Activated naive CD4-positive, alpha-beta T cell treated with anti-CD3 and anti-CD28 coated beads for 36 hours (primary cell): Measurements from ENCODE around the gene TRPM5. TPM values are rescaled to one million over a fixed set of nuclear protein-coding genes. Genes with fewer than 3 reads are reported as not detected.

Experiments used
- CTCF ChIA-PET: fragments of 350-600 bp; sonication (Branson Sonifier 250); formaldehyde crosslinking; loops from one replicate; lab custom pipeline; 2021; ENCODE audit warnings: antibody characterized with exemption; lab: Charles Lee
- DNase-seq: peaks from one replicate; pipeline ENCODE4 v3.0.0-alpha.2; 2020
- H3K27ac Mint-ChIP-seq: one replicate; pipeline ENCODE4 v1.8.0; 2021; ENCODE audit warnings: mild to moderate bottlenecking, mixed read lengths
- H3K27me3 Mint-ChIP-seq: one replicate; pipeline ENCODE4 v1.8.0; 2021; ENCODE audit warnings: low read depth, mixed read lengths
- H3K36me3 Mint-ChIP-seq: one replicate; pipeline ENCODE4 v1.8.0; 2021; ENCODE audit warnings: low read depth, mixed read lengths
- H3K4me1 Mint-ChIP-seq: one replicate; pipeline ENCODE4 v1.8.0; 2021; ENCODE audit warnings: low read depth, mixed read lengths
- H3K4me3 Mint-ChIP-seq: one replicate; pipeline ENCODE4 v1.8.0; 2021; ENCODE audit warnings: mild to moderate bottlenecking, moderate library complexity, mixed read lengths
- H3K9me3 Mint-ChIP-seq: one replicate; pipeline ENCODE4 v1.8.0; 2021; ENCODE audit warnings: mixed read lengths
- intact Hi-C: fragments of 100-400 bp; cut with micrococcal nuclease; formaldehyde crosslinking; loops from one replicate; pipeline ENCODE4 v1.15.1; 2023
- total RNA-seq, 2 experiments: library from RNA; stranded (reverse); gene quantifications; one replicate each; pipeline ENCODE4 v1.2.3, GENCODE V29; 2021

TRPM5 gene
- total RNA-seq, 2 experiments from 2014 or later, result not detected

DNA sequence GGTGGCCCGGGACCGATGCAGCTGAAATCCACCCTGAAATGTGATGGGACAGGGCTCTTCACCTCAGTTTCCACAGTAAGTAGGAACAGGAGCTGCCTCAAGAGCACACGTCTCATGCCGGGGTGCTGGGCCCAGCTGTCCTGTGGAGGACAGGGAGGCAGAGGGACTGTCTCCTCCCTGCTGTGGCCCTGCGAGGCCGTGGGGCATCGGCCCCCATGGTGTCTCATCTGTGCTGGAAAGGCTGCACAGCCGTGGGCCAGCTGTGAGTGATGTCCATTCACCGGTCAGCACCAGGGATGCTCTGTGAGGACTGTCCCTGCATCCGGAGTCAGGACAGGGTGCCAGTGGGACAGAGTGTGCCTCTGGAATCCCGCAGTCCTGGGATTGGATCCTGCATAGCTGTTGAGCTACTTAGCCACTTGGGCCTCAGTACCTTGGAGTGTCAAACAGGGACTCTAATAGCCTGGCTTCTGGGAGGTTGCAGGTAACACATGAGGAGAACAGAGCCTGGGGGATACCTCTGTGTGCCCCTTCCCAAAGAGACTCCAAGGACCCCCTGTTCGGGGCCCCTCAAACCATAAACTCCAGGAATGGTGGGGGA, 16.5 kb downstream of the TRPM5 start:
- CTCF ChIA-PET, result interaction anchor here (0.7 to 1.8 kb wide), 8 partner anchors 15 to 461 kb away, joined by 3 to 39 read pairs (median 4); no protein-coding TSS in a partner anchor
- intact Hi-C loops, result loop anchor here (1.0 kb wide), 2 partner anchors 103 to 460 kb away; no protein-coding TSS in a partner anchor
- DNase-seq, result no peak
- no peak overlapping the region for H3K4me3 Mint-ChIP-seq
- H3K27ac Mint-ChIP-seq, result no peak overlapping the region
- no peaks in the 10 kb centered on the region for H3K4me1 Mint-ChIP-seq
- no peaks in the 10 kb centered on the region for H3K9me3 Mint-ChIP-seq
- no peaks in the 10 kb centered on the region for H3K27me3 Mint-ChIP-seq
- H3K36me3 Mint-ChIP-seq, result no peaks in the 10 kb centered on the region

DNA sequence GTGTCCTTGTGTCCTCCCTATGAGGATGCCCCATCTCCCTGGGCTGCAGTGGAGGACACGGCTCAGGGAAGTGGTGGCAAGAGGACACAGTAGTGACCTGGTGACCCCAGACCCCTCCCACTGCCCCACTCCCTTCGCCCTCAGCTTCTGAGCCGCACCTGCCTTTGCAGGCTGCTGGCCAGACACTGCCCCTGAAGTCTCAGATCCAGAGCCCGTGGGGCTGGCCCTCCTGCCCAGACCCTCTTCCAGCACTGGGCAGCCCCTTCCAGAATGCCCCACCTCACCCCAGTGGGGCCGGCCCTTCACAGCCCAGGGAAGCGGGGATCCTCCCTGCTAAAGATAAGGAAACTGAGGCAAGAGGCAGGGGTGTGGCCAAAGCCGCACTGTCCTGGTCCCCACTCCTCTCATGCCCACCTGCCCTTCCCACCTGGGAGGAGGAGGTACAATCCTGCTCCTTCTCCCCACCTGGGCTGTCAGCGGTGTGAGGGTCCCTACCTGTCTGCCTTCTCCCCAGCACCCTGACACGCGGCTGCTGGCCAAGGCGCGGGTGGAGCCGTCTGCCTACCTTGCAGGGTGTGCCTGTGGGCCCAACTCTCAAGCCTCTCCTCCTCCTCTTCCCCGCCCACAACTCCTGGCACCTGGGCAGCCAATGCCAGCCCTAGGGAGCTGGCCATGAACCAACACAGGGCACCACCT, 17.3 kb downstream of the TRPM5 start:
- no peaks in the 10 kb centered on the region for H3K4me1 Mint-ChIP-seq
- CTCF ChIA-PET, result interaction anchor here (1.0 to 7.9 kb wide), 6 partner anchors 99 to 462 kb away, joined by 4 to 81 read pairs (median 8); no protein-coding TSS in a partner anchor
- H3K27me3 Mint-ChIP-seq, result no peaks in the 10 kb centered on the region
- H3K4me3 Mint-ChIP-seq, result no peak overlapping the region
- no peak for DNase-seq
- no peaks in the 10 kb centered on the region for H3K9me3 Mint-ChIP-seq
- no peaks in the 10 kb centered on the region for H3K36me3 Mint-ChIP-seq
- intact Hi-C loops, result no loop called here
- H3K27ac Mint-ChIP-seq, result no peak overlapping the region

DNA sequence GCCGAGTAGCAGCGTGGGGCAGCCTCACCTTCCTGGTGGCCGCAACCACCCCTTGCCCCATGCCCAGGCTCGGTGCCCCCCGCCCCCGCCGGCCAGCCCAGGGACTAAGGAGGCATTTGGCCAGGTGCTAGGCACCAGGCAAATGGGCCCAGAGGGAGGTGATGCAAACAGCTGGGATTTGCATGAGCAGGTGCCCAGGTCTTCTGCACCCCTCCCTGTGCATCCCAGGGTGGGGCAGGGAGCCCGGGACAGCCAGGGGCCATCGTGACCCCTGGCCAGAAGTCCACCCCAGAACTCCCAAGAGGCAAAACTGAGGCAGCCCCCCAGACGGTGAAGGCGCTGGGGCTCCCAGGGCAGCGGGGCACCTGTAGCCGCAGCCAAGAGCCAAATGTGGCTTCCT, 18.1 kb downstream of the TRPM5 start:
- Mint-ChIP-seq H3K4me1 (no peaks in the 10 kb centered on the region), H3K27me3 (no peaks in the 10 kb centered on the region), H3K9me3 (no peaks in the 10 kb centered on the region), H3K4me3 (no peak overlapping the region), H3K36me3 (no peaks in the 10 kb centered on the region), H3K27ac (no peak overlapping the region)
- intact Hi-C loops, result no loop called here
- DNase-seq, result no peak
- CTCF ChIA-PET, result interaction anchor here (7.9 kb wide), 1 partner anchor 107 kb away, joined by 81 read pairs; no protein-coding TSS in a partner anchor

DNA sequence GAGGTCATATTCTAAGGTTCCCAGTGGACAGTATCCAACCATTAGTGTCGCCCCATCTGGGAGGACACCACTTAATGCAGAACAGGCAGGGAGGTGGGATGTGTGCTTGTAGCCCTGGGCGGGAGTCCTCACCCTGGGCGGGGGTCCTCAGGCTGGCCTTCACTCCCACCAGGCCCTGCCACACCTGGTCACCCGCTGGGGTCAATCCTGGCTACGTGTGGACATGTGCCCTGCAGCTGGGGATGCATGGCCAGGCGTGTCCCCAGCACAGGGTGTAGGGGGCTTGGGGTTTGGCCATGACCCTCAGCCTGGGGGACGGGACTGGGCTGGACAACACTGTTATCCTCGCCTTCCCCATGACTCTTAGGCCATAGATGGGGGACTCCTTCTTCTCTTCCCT, 18.8 kb downstream of the TRPM5 start:
- intact Hi-C loops, result no loop called here
- no peak overlapping the region for H3K27ac Mint-ChIP-seq

DNA sequence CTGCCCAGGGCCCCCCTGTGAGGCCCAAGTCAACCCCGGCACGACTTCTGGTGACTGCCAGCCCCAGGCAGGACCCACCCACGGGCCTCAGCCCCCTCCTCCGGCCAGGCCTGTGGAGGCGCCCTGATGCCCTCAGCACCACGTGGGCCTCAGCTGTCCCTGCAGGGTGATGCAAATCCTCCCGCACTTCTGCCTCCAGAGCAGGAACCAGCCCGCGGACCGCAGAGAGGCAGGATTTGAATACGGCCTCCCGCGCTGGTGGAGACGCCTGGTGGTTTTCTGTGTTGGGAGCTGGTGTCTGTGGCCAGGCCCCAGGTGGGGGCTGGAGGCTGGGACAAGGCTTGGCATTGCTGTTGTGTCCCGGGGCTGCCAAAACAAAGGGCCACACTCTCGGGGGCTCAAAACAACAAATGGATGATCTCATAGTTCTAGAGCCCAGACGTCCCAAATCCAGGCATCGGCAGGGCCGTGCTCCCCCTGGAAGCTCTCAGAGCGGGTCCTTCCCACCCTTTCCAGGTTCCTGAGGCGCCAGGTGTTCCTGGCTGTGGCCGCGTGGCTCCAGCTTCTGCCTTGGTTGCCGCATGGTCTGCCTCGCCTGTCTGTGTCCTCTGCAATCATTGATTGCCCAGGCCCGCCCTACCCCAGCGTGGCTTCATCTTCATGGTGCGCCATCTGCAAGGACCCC, 19.4 kb downstream of the TRPM5 start:
- H3K27ac Mint-ChIP-seq, result no peak overlapping the region
- CTCF ChIA-PET, result interaction anchor here (0.7 to 7.9 kb wide), 3 partner anchors 101 to 559 kb away, joined by 3 to 81 read pairs (median 3); no protein-coding TSS in a partner anchor

More for the DNA sequence above, 18.8 kb downstream of the TRPM5 start:
- Mint-ChIP-seq H3K27me3 (no peaks in the 10 kb centered on the region), H3K9me3 (no peaks in the 10 kb centered on the region), H3K36me3 (no peaks in the 10 kb centered on the region), H3K4me1 (no peaks in the 10 kb centered on the region), H3K4me3 (no peak overlapping the region)
- no peak for DNase-seq
- CTCF ChIA-PET, result interaction anchor here (1.1 to 7.9 kb wide), 2 partner anchors 101 to 107 kb away, joined by 3 to 81 read pairs; no protein-coding TSS in a partner anchor

DNA sequence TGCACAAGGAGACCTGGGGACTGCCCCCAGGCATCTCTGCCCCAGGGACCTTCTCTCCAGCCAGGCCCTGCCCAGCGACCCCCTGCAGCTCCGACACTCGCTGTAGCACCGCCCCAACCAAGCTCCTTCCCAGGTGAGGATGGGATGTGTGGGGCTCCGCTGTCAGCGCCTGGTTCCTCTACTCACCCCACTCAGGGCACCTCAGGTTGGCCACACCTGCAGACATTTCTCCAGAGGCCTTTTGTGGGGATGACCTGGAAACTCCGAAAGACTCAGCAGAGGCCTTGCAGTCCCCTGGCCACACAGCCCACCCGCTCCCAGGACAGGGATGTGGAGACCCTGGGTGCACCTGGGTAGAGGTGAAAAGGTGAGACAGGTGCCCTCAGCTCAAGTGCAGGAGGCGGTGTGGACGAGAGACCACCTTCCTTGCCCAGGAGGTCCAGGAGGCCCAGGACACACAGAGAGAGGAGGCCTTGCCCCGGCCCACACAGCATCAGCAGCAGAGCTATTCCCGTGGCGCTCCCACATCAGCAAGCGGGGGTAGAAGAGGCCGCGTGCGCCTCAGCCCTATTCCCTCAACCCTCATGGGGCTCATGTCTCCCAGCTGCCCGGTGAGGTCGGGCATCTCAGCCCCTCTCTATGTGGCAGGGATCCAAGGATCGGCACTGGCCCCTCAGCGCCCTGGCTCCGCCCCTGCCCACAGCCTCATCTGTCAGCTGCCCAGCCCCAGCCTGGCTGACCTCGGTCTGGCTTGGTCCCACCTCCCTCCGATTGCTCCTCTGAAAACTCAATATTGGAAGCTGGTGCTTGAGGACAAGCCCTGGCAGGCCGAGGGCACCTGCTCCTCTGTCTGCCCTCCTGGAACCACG, 20.9 kb downstream of the TRPM5 start:
- no peak for DNase-seq
- intact Hi-C loops, result no loop called here
- CTCF ChIA-PET, result interaction anchor here (0.5 to 7.9 kb wide), 3 partner anchors 110 to 639 kb away, joined by 3 to 197 read pairs (median 81); partner anchors contain the start of genes C11orf21 and TSPAN32
- Mint-ChIP-seq H3K27ac (no peak overlapping the region), H3K9me3 (no peaks in the 10 kb centered on the region), H3K4me3 (no peak overlapping the region), H3K27me3 (no peaks in the 10 kb centered on the region), H3K36me3 (no peaks in the 10 kb centered on the region), H3K4me1 (peaks cover 2% of the 10 kb centered on the region)

More for the DNA sequence above, 19.4 kb downstream of the TRPM5 start:
- Mint-ChIP-seq H3K4me3 (no peak overlapping the region), H3K36me3 (no peaks in the 10 kb centered on the region), H3K4me1 (no peaks in the 10 kb centered on the region), H3K9me3 (no peaks in the 10 kb centered on the region), H3K27me3 (no peaks in the 10 kb centered on the region)
- intact Hi-C loops, result no loop called here
- no peak for DNase-seq

DNA sequence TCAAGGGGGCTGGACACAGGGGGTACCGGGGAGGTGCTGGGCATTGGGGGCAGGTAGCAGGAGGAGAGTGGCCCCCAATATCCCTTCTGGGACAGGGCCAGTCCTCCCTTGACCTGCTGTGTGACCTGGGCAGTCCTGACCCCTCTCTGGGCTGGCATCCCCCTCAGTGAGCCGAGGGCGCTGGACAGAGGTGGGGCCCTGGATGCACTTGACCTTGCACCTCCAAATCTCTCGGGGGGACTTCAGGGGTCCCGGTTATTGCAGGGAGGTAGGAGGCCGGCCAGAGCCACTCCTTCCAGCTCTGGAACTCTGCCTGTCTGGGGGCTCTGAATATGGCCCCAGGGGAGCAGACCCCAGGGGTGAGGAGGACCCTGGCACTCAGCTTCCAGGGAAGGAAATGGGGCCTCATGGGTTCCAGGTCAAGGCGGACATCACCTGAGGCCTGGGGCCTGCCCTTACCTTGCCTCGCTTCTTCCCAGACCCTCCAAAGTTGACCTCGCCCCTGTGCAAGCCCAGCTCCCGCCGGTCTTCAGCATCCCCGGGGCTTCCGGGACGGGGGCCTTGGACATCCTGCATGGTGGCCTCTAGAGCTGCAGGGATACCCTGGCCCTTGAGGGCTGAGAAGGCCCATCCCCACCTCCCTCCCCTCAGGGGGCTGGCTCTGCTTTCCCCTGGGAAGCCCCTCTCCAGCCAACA, 21.7 kb downstream of the TRPM5 start:
- Mint-ChIP-seq H3K9me3 (no peaks in the 10 kb centered on the region), H3K4me1 (peaks cover 2% of the 10 kb centered on the region), H3K4me3 (no peak overlapping the region), H3K27me3 (no peaks in the 10 kb centered on the region), H3K27ac (no peak overlapping the region), H3K36me3 (no peaks in the 10 kb centered on the region)
- intact Hi-C loops, result no loop called here
- CTCF ChIA-PET, result interaction anchor here (0.5 to 7.9 kb wide), 4 partner anchors 110 to 640 kb away, joined by 3 to 197 read pairs (median 42); partner anchors contain the start of genes C11orf21 and TSPAN32
- DNase-seq, result no peak

DNA sequence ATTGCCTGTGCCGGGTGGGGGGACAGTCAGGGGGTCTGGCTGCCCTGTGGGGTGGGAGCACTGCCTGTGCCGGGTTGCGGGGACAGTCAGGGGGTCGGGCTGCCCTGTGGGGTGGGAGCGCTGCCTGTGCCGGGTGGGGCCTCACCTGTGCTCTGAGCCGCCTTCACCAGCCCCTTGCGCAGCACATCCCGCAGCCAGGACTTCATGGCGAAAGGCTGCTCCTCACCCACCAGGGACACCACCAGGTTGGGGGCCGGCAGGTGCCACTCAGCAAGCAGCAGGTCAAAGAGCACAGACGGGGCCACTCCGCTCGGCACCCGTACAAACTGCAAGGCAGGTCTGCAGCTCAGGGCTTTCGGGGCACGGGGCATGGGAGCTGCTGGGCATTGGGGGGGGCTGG, 22.3 kb downstream of the TRPM5 start:
- CTCF ChIA-PET, result interaction anchor here (1.3 to 7.9 kb wide), 6 partner anchors 21 to 470 kb away, joined by 3 to 197 read pairs (median 14); partner anchors contain the start of genes C11orf21, TSPAN32 and TSSC4
- no peaks in the 10 kb centered on the region for H3K27me3 Mint-ChIP-seq
- intact Hi-C loops, result no loop called here
- H3K9me3 Mint-ChIP-seq, result no peaks in the 10 kb centered on the region
- no peak overlapping the region for H3K27ac Mint-ChIP-seq
- no peak overlapping the region for H3K4me3 Mint-ChIP-seq
- no peak for DNase-seq
- H3K4me1 Mint-ChIP-seq, result peaks cover 2% of the 10 kb centered on the region
- H3K36me3 Mint-ChIP-seq, result no peaks in the 10 kb centered on the region

DNA sequence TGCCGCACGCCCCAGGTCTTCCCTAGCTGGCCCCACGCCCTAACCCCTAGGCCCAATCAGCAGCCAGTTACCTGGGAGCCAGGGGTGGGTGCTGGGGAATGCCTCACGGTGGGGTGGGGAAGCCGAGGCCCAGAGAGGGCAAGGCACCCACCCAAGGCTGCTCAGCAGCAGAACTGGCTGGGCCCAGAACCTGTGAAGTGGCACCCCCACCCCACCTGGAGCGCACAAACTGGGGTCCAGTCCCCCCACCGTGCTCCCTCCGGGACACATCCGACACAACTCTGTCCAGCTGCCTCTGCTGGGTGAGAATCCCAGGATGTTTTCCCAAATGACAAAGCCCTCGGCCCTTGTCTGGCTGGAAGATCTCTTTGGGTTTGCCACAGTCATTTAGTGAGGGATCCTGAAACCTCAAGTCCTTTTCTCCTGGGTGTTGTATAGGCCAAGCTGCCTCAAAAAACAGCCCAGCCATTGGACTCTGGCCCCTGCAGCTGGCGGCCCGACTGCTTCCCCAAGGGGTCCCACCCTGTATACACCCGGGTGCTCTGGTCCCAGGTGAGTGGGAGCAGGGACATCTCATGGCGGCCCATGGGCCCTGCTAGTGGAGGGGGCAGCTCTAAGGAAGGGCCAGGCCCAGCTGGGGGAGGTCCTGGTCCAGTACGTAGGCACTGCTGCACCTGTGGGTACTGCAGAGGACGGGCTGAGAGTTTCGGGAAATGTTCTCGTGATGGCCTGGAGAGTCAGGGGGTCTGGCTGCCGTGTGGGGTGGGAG, 22.9 kb downstream of the TRPM5 start:
- H3K36me3 Mint-ChIP-seq, result no peaks in the 10 kb centered on the region
- H3K4me1 Mint-ChIP-seq, result peaks cover 2% of the 10 kb centered on the region
- H3K27me3 Mint-ChIP-seq, result no peaks in the 10 kb centered on the region
- intact Hi-C loops, result no loop called here
- CTCF ChIA-PET, result interaction anchor here (0.5 to 7.9 kb wide), 23 partner anchors 12 to 582 kb away, joined by 3 to 197 read pairs (median 5); partner anchors contain the start of genes C11orf21, KCNQ1, TSPAN32 and TSSC4
- no peak overlapping the region for H3K4me3 Mint-ChIP-seq
- H3K9me3 Mint-ChIP-seq, result no peaks in the 10 kb centered on the region
- no peak overlapping the region for H3K27ac Mint-ChIP-seq
- no peak for DNase-seq

DNA sequence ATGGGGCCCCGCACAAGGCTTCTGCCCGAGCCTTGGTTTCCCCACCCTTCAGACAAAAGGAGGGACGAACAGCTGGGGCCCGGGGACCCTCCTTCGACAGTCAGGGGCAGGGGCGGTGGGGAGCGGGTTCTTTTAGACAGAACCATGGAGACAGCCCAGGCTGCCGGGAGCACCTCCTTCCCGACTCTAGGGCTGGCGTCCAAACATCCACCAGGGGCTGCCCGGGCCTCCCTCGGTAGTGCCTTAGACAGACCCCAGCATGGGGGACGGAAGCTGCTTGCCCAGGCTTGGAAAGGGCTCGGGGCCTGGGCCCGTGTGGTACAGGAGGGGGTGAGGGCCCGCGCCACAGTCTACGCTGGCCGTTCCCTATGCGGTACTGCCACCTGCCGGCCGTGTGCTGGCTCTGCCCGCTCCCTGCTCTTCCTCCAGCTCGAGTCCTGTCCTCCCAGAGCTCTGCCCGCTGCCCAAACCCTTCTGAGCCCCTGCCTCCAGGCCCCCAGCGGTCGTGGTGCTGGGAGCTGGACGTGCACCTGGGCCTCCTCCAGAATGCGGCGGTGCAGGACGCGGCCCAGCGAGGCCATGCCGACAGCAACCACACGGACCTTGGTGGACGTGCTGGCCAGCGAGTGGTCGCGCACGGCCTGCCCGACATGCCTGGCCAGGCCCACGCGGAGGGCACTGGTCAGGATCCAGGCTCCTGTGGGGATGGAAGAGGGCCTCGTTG, 23.6 kb downstream of the TRPM5 start:
- DNase-seq, result peak; percentile 75
- CTCF ChIA-PET, result interaction anchor here (0.5 to 7.9 kb wide), 23 partner anchors 11 to 582 kb away, joined by 3 to 197 read pairs (median 5); partner anchors contain the start of genes C11orf21, KCNQ1, TSPAN32 and TSSC4
- Mint-ChIP-seq H3K36me3 (no peaks in the 10 kb centered on the region), H3K27ac (no peak overlapping the region), H3K27me3 (no peaks in the 10 kb centered on the region), H3K9me3 (no peaks in the 10 kb centered on the region), H3K4me1 (peaks cover 2% of the 10 kb centered on the region), H3K4me3 (no peak overlapping the region)
- intact Hi-C loops, result loop anchor here (1.0 kb wide), 5 partner anchors 20 to 254 kb away; partner anchors contain the start of gene TSSC4
